ENCODE measurements around the gene SLC4A5. TPM values are rescaled to one million over a fixed set of nuclear protein-coding genes. Genes with fewer than 3 reads are reported as not detected.

Gene SLC4A5
- total RNA-seq, 1 donor from 2014 or later = 3.0 TPM

- Mint-ChIP-seq H3K4me3 (no peak overlapping the region), H3K9me3 (no peaks in the 10 kb centered on the region), H3K27ac (ENCODE audit: unreplicated experiment) (no peak overlapping the region), H3K27me3 (ENCODE audit: low read depth) (no peaks in the 10 kb centered on the region), H3K36me3 (ENCODE audit: low read depth) (no peaks in the 10 kb centered on the region), H3K4me1 (peaks cover 9% of the 10 kb centered on the region)
- no peak for TF ChIP-seq CTCF (conservative IDR thresholded peaks at IDR 0.05)
- no peak for DNase-seq (ENCODE audit: low read depth, low spot score)
Measured at GRCh38 chr2:74261204-74261864, 81.9 kb downstream of the SLC4A5 start.

GRCh38 chr2:74260495-74260894 is 82.7 kb downstream of the SLC4A5 start:
- no peak for DNase-seq (ENCODE audit: low read depth, low spot score)
- H3K36me3 Mint-ChIP-seq (ENCODE audit: low read depth) = no peaks in the 10 kb centered on the region
- H3K4me3 Mint-ChIP-seq = no peak overlapping the region
- peaks cover 9% of the 10 kb centered on the region for H3K4me1 Mint-ChIP-seq
- TF ChIP-seq CTCF (conservative IDR thresholded peaks at IDR 0.05) = no peak
- H3K27me3 Mint-ChIP-seq (ENCODE audit: low read depth) = no peaks in the 10 kb centered on the region
- peak overlapping the region; percentile 76 for H3K27ac Mint-ChIP-seq (ENCODE audit: unreplicated experiment)
- no peaks in the 10 kb centered on the region for H3K9me3 Mint-ChIP-seq

- H3K27me3 Mint-ChIP-seq (ENCODE audit: low read depth) = no peaks in the 10 kb centered on the region
- H3K27ac Mint-ChIP-seq (ENCODE audit: unreplicated experiment) = no peak overlapping the region
- no peak overlapping the region for H3K4me3 Mint-ChIP-seq
- DNase-seq (ENCODE audit: low read depth, low spot score) = no peak
- TF ChIP-seq CTCF (conservative IDR thresholded peaks at IDR 0.05) = no peak
- H3K9me3 Mint-ChIP-seq = no peaks in the 10 kb centered on the region
- H3K4me1 Mint-ChIP-seq = peaks cover 9% of the 10 kb centered on the region
- H3K36me3 Mint-ChIP-seq (ENCODE audit: low read depth) = no peaks in the 10 kb centered on the region
Measured at GRCh38 chr2:74259733-74260132, 83.5 kb downstream of the SLC4A5 start.

GRCh38 chr2:74259191-74259590 is 84.0 kb downstream of the SLC4A5 start:
- H3K36me3 Mint-ChIP-seq (ENCODE audit: low read depth) = no peaks in the 10 kb centered on the region
- DNase-seq (ENCODE audit: low read depth, low spot score) = no peak
- no peak overlapping the region for H3K27ac Mint-ChIP-seq (ENCODE audit: unreplicated experiment)
- TF ChIP-seq CTCF (conservative IDR thresholded peaks at IDR 0.05) = no peak
- H3K4me1 Mint-ChIP-seq = peaks cover 9% of the 10 kb centered on the region
- H3K4me3 Mint-ChIP-seq = no peak overlapping the region
- H3K9me3 Mint-ChIP-seq = no peaks in the 10 kb centered on the region
- H3K27me3 Mint-ChIP-seq (ENCODE audit: low read depth) = no peaks in the 10 kb centered on the region

GRCh38 chr2:74255660-74256213 is 87.5 kb downstream of the SLC4A5 start:
- H3K4me1 Mint-ChIP-seq = peaks cover 5% of the 10 kb centered on the region
- peak overlapping the region; percentile 27 for H3K27ac Mint-ChIP-seq (ENCODE audit: unreplicated experiment)

More at GRCh38 chr2:74255660-74256213, 87.5 kb downstream of the SLC4A5 start:
- no peak for DNase-seq (ENCODE audit: low read depth, low spot score)
- no peak overlapping the region for H3K4me3 Mint-ChIP-seq
- no peaks in the 10 kb centered on the region for H3K9me3 Mint-ChIP-seq
- TF ChIP-seq CTCF (conservative IDR thresholded peaks at IDR 0.05) = no peak
- no peaks in the 10 kb centered on the region for H3K27me3 Mint-ChIP-seq (ENCODE audit: low read depth)
- H3K36me3 Mint-ChIP-seq (ENCODE audit: low read depth) = no peaks in the 10 kb centered on the region
